Panc1 (cell line): ENCODE results near the gene PLEKHA7. TPM values are rescaled to one million over a fixed set of nuclear protein-coding genes. Genes with fewer than 3 reads are reported as not detected.
A peak's percentile ranks its signal among the peaks of the same experiment; 100 is the strongest.

ENCODE experiments used
- ATAC-seq: fragments of 200-7000 bp; cut with Tn5 transposase; 2 replicates; pipeline ENCODE4 v1.9.1; 2020; ENCODE audit warnings: mild to moderate bottlenecking, moderate library complexity
- BruUV-seq: library from RNA; stranded (reverse); fragments of 400-500 nt; replicated peaks from 2 replicates; lab custom pipeline; 2021; lab: Mats Ljungman, UMichigan
- CTCF ChIA-PET: fragments of 300-600 bp; sonication (Branson Sonifier 250); formaldehyde crosslinking; loops from one replicate; lab custom pipeline; 2022; ENCODE audit warnings: antibody characterized with exemption; lab: Charles Lee
- POLR2A ChIA-PET: fragments of 300-600 bp; sonication (Branson Sonifier 250); formaldehyde crosslinking; loops from one replicate; lab custom pipeline; 2022; ENCODE audit warnings: antibody characterized with exemption; lab: Charles Lee
- DNase-seq: peaks from one replicate; pipeline ENCODE4 v3.0.0-alpha.2; 2010; ENCODE audit warnings: low read depth, low spot score
- H3K27ac ChIP-seq: 2 replicates; pipeline ENCODE4 v1.5.1; 2011; ENCODE audit warnings: mild to moderate bottlenecking, low read length, inconsistent platforms
- H3K27me3 ChIP-seq: fragments of 200-500 bp; sonication (Bioruptor generic); 2 replicates; pipeline ENCODE4 v1.6.0; 2014; ENCODE audit warnings: low read length, inconsistent platforms; ENCODE audit not compliant: control insufficient read depth, insufficient read depth
- H3K36me3 ChIP-seq: fragments of 200-500 bp; sonication (Bioruptor generic); 2 replicates; pipeline ENCODE4 v1.5.1; 2014; ENCODE audit warnings: inconsistent platforms, mild to moderate bottlenecking, low read length, moderate library complexity; ENCODE audit not compliant: control insufficient read depth, insufficient read depth
- H3K4me1 ChIP-seq: 2 replicates; pipeline ENCODE4 v1.5.1; 2011; ENCODE audit warnings: inconsistent platforms, mild to moderate bottlenecking, low read length, moderate library complexity; ENCODE audit not compliant: control insufficient read depth, insufficient read depth
- H3K4me3 ChIP-seq, 2 experiments: 2 replicates each; pipeline ENCODE4 v1.5.1; 2011 to 2012; ENCODE audit warnings: low read depth in 2 of 2, low read length in 2 of 2, mild to moderate bottlenecking in 2 of 2, inconsistent platforms in 1 of 2, moderate library complexity in 1 of 2
- H3K9me3 ChIP-seq: fragments of 200-500 bp; sonication (Bioruptor generic); 2 replicates; pipeline ENCODE4 v1.5.1; 2014; ENCODE audit warnings: low read depth, mild to moderate bottlenecking, inconsistent platforms, low read length, moderate library complexity; ENCODE audit not compliant: control insufficient read depth, insufficient read depth
- CTCF ChIP-seq: fragments of 450-650 bp; IDR thresholded peaks from 2 replicates; pipeline ENCODE4 v1.5.1; 2017; ENCODE audit warnings: mild to moderate bottlenecking
- POLR2AphosphoS5 ChIP-seq: IDR thresholded peaks from 2 replicates; pipeline ENCODE4 v1.6.1; 2012; ENCODE audit warnings: mild to moderate bottlenecking, low read depth, low read length, moderate library complexity
- REST ChIP-seq, 2 experiments: IDR thresholded peaks; 2 replicates each; pipeline ENCODE4 v1.6.1; 2011 to 2012; ENCODE audit warnings: low read depth in 2 of 2, control low read depth in 1 of 2, low read length in 1 of 2, mild to moderate bottlenecking in 1 of 2, moderate library complexity in 1 of 2; ENCODE audit not compliant: insufficient read depth in 1 of 2
- SIN3A ChIP-seq: IDR thresholded peaks from 2 replicates; pipeline ENCODE4 v1.6.1; 2012; ENCODE audit warnings: low read depth, mild to moderate bottlenecking, low read length, moderate library complexity, borderline replicate concordance; ENCODE audit not compliant: insufficient read depth
- TCF7L2 ChIP-seq: IDR thresholded peaks from 2 replicates; pipeline ENCODE4 v1.6.1; 2011; ENCODE audit warnings: mild to moderate bottlenecking, low read depth, low read length, inconsistent platforms
- in situ Hi-C: cut with HindIII; loops from 2 replicates; pipeline ENCODE4 v1.10.0; 2016; ENCODE audit warnings: low sequenced_read_pairs, low pct_unique_long_range_greater_than_20kb
- intact Hi-C: fragments of 100-400 bp; cut with micrococcal nuclease; formaldehyde crosslinking; loops from one replicate; pipeline ENCODE4 v1.10.0; 2022; ENCODE audit not compliant: unreplicated experiment
- total RNA-seq: library from RNA; stranded (reverse); gene quantifications from one replicate; pipeline ENCODE4 v1.2.1, GENCODE V29; 2021; ENCODE audit not compliant: unreplicated experiment

Gene PLEKHA7
- total RNA-seq, 1 experiment from 2014 or later = 11.6 TPM

- CTCF ChIA-PET = no interaction called here
- ATAC-seq (no peak), DNase-seq (no peak)
- intact Hi-C loops = no loop called here
- in situ Hi-C loops = no loop called here
- peaks cover 19% of the 10 kb centered on the region for H3K4me1 ChIP-seq
- no peaks in the 10 kb centered on the region for H3K27me3 ChIP-seq
- no peak overlapping the region for H3K4me3 ChIP-seq
- TF ChIP-seq SIN3A = no peak
- TF ChIP-seq REST (IDR thresholded peaks at IDR 0.05; ENCODE audit: insufficient read depth in 1 of 2, low read depth in 2 of 2, low read length in 1 of 2) = no peak
- TF ChIP-seq POLR2AphosphoS5 = no peak
- no peak for TF ChIP-seq CTCF
- no peak for TF ChIP-seq TCF7L2
- peak overlapping the region; percentile 67 for H3K27ac ChIP-seq
- no peaks in the 10 kb centered on the region for H3K36me3 ChIP-seq
- no TSS peak for BruUV-seq
- H3K9me3 ChIP-seq = no peaks in the 10 kb centered on the region
- POLR2A ChIA-PET = interaction anchor here (0.7 kb wide), 2 partner anchors 25 to 173 kb away, joined by 3 to 4 read pairs; no protein-coding TSS in a partner anchor
Observed at GRCh38 chr11:16979703-16980622, 34.3 kb downstream of the PLEKHA7 start.

GRCh38 chr11:16977994-16978315 lies 36.3 kb downstream of the PLEKHA7 start:
- ATAC-seq = no peak
- CTCF ChIA-PET = no interaction called here
- POLR2A ChIA-PET = no interaction called here
- H3K9me3 ChIP-seq = no peaks in the 10 kb centered on the region
- BruUV-seq = no TSS peak
- DNase-seq = no peak
- intact Hi-C loops = no loop called here
- H3K27ac ChIP-seq = no peak overlapping the region
- TF ChIP-seq SIN3A (no peak), REST (IDR thresholded peaks at IDR 0.05; ENCODE audit: insufficient read depth in 1 of 2, low read depth in 2 of 2, low read length in 1 of 2) (no peak), POLR2AphosphoS5 (no peak), TCF7L2 (no peak), CTCF (no peak)
- no peaks in the 10 kb centered on the region for H3K27me3 ChIP-seq
- in situ Hi-C loops = no loop called here
- H3K4me1 ChIP-seq = peaks cover 16% of the 10 kb centered on the region
- H3K4me3 ChIP-seq = no peak overlapping the region
- H3K36me3 ChIP-seq = no peaks in the 10 kb centered on the region
